HL-60 (cell line): ENCODE results near the gene IFITM2.

Experiments used
- DNase-seq, 2 experiments: peaks; one replicate each; pipeline ENCODE4 v3.0.0-alpha.2; 2010 to 2020; ENCODE audit warnings: low read depth in 1 of 2, low spot score in 1 of 2
- H3K27ac ChIP-seq: fragments of 250-450 bp; sonication (Bioruptor Pico); replicated peaks from 2 replicates; pipeline ENCODE4 v1.5.1; 2020; ENCODE audit warnings: mild to moderate bottlenecking, moderate library complexity
- H3K27me3 ChIP-seq: fragments of 250-450 bp; sonication (Bioruptor Pico); 2 replicates; pipeline ENCODE4 v1.5.1; 2021; ENCODE audit warnings: mild to moderate bottlenecking, moderate library complexity; ENCODE audit not compliant: insufficient read depth, poor library complexity, severe bottlenecking
- H3K4me3 ChIP-seq: replicated peaks from 2 replicates; pipeline ENCODE4 v1.5.1; 2011; ENCODE audit warnings: mild to moderate bottlenecking, control low read depth, low read length; ENCODE audit not compliant: insufficient read depth
- GABPA ChIP-seq: IDR thresholded peaks from 2 replicates; pipeline ENCODE4 v1.6.1; 2012; ENCODE audit warnings: low read depth
- POLR2AphosphoS5 ChIP-seq: IDR thresholded peaks from 2 replicates; pipeline ENCODE4 v1.6.1; 2012; ENCODE audit warnings: low read depth
- SPI1 ChIP-seq: IDR thresholded peaks from 2 replicates; pipeline ENCODE4 v1.6.1; 2012; ENCODE audit warnings: low read depth, mild to moderate bottlenecking, borderline replicate concordance
- TF ChIP-seq, protein P1 (sequence below): IDR thresholded peaks from one replicate; pipeline ENCODE4 v1.5.1; 2011; ENCODE audit warnings: low read length, control low read depth, inconsistent platforms; ENCODE audit not compliant: insufficient read depth
- TF ChIP-seq, protein P2 (sequence below): IDR thresholded peaks from 2 replicates; pipeline ENCODE4 v1.6.1; 2012; ENCODE audit warnings: low read depth; ENCODE audit not compliant: insufficient replicate concordance

The IFITM2 gene

DNA sequence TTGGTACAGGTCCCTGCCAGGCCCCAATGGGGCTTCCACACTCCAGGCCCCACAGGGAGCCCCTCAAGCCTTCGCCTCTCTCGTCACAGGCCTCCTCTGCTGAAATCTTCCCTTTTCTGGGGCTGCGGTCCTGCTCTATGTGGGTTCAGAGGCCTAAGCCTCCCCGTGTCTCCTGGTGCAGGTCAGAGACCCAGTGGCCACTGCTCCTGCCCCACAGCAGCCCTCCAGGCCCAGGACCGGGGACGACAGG lies 18.9 kb downstream of the IFITM2 start:
- H3K27me3 ChIP-seq: peaks cover 4% of the 10 kb centered on the region
- DNase-seq: no peak
- TF ChIP-seq, protein P1, sequence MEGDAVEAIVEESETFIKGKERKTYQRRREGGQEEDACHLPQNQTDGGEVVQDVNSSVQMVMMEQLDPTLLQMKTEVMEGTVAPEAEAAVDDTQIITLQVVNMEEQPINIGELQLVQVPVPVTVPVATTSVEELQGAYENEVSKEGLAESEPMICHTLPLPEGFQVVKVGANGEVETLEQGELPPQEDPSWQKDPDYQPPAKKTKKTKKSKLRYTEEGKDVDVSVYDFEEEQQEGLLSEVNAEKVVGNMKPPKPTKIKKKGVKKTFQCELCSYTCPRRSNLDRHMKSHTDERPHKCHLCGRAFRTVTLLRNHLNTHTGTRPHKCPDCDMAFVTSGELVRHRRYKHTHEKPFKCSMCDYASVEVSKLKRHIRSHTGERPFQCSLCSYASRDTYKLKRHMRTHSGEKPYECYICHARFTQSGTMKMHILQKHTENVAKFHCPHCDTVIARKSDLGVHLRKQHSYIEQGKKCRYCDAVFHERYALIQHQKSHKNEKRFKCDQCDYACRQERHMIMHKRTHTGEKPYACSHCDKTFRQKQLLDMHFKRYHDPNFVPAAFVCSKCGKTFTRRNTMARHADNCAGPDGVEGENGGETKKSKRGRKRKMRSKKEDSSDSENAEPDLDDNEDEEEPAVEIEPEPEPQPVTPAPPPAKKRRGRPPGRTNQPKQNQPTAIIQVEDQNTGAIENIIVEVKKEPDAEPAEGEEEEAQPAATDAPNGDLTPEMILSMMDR: no peak
- TF ChIP-seq GABPA (no peak), POLR2AphosphoS5 (no peak), SPI1 (no peak)
- TF ChIP-seq, protein P2, sequence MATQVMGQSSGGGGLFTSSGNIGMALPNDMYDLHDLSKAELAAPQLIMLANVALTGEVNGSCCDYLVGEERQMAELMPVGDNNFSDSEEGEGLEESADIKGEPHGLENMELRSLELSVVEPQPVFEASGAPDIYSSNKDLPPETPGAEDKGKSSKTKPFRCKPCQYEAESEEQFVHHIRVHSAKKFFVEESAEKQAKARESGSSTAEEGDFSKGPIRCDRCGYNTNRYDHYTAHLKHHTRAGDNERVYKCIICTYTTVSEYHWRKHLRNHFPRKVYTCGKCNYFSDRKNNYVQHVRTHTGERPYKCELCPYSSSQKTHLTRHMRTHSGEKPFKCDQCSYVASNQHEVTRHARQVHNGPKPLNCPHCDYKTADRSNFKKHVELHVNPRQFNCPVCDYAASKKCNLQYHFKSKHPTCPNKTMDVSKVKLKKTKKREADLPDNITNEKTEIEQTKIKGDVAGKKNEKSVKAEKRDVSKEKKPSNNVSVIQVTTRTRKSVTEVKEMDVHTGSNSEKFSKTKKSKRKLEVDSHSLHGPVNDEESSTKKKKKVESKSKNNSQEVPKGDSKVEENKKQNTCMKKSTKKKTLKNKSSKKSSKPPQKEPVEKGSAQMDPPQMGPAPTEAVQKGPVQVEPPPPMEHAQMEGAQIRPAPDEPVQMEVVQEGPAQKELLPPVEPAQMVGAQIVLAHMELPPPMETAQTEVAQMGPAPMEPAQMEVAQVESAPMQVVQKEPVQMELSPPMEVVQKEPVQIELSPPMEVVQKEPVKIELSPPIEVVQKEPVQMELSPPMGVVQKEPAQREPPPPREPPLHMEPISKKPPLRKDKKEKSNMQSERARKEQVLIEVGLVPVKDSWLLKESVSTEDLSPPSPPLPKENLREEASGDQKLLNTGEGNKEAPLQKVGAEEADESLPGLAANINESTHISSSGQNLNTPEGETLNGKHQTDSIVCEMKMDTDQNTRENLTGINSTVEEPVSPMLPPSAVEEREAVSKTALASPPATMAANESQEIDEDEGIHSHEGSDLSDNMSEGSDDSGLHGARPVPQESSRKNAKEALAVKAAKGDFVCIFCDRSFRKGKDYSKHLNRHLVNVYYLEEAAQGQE: no peak
- H3K27ac ChIP-seq: peak overlapping the region; percentile 44
- no peak overlapping the region for H3K4me3 ChIP-seq

DNA sequence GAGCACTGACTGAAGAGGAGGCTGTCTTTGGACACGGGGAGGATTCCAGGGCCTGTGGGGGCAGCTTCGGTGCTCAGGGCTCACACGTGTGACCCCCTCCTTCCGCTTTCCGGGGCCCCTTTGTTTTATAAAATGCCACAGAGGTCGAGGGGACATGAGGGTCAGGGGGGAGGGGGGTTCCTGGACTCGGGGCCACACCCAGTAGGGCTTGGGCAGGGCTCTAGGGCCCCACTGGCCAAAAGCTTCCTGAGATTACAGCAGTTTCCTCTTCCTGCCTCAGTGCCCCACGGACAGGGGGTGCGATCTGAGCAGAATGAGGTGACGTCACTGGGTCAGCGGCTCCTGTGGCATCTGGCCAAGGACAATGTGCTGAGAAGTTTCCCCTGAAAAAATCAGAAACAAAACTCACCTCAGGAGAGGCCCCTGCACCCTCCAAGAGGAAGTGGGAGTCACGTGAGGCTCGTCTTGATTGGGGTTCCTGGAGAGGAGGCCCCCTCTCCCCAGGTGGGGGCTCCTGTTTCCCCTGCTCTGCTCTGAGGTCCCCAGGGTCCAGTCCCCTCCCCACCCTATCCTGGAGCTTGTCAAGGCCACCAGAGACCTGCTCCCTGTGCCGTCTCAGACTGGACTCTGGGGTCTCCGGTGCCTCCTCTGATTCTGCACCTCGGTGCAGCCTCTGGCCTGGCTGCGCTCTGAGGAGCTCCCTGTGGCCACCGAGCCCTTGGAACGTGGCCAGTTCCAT lies 19.4 kb downstream of the IFITM2 start:
- H3K27me3 ChIP-seq: peaks cover 4% of the 10 kb centered on the region
- no peak overlapping the region for H3K4me3 ChIP-seq
- TF ChIP-seq, protein P1: no peak
- TF ChIP-seq SPI1 (peak; percentile 88), GABPA (no peak), POLR2AphosphoS5 (peak; percentile 57)
- TF ChIP-seq, protein P2: no peak
- peak overlapping the region; percentile 44 for H3K27ac ChIP-seq
- peak; percentile 50 to 83 for DNase-seq

DNA sequence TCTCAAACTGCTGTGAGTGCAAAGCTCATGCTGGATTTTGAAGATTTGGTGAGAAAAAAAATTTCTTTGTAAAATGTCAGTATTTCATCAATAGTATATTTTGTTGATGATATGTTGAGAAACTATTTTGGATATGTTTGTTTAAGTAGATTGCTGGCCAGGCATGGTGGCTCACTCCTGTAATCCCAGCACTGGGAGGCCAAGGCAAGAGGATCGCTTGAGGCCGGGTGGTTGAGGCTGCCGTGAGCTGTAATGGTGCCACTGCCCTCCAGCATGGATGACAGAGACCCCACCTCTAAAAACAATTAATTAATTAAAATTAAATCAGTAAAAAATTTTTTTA lies 19.9 kb downstream of the IFITM2 start:
- TF ChIP-seq, protein P1: no peak
- TF ChIP-seq SPI1: no peak
- no peak for TF ChIP-seq POLR2AphosphoS5
- TF ChIP-seq, protein P2: no peak
- TF ChIP-seq GABPA: no peak
- Histone ChIP-seq H3K27me3 (peaks cover 4% of the 10 kb centered on the region), H3K27ac (peak overlapping the region; percentile 44), H3K4me3 (no peak overlapping the region)
- DNase-seq: no peak
